Measurements from ENCODE around the gene MATN1.

- TF ChIP-seq CTCF (IDR thresholded peaks at IDR 0.05 in 2 of 3, conservative IDR thresholded peaks at IDR 0.05 in 1 of 3; ENCODE audit: borderline replicate concordance in 1 of 3, insufficient read depth in 1 of 3, low read depth in 2 of 3, low read length in 2 of 3) (no peak), CEBPB (IDR thresholded peaks at IDR 0.05; ENCODE audit: low read depth) (no peak)
Observed at GRCh38 chr1:30688920-30689794, 34.2 kb downstream of the MATN1 start.
